LNCAP (cell line): ENCODE results near the gene METTL6.

Experiments
- TF ChIP-seq, protein P1 (sequence below): fragments of 450-650 bp; IDR thresholded peaks from 2 replicates; pipeline ENCODE4 v1.5.1; 2017; ENCODE audit warnings: mild to moderate bottlenecking

METTL6 gene

DNA sequence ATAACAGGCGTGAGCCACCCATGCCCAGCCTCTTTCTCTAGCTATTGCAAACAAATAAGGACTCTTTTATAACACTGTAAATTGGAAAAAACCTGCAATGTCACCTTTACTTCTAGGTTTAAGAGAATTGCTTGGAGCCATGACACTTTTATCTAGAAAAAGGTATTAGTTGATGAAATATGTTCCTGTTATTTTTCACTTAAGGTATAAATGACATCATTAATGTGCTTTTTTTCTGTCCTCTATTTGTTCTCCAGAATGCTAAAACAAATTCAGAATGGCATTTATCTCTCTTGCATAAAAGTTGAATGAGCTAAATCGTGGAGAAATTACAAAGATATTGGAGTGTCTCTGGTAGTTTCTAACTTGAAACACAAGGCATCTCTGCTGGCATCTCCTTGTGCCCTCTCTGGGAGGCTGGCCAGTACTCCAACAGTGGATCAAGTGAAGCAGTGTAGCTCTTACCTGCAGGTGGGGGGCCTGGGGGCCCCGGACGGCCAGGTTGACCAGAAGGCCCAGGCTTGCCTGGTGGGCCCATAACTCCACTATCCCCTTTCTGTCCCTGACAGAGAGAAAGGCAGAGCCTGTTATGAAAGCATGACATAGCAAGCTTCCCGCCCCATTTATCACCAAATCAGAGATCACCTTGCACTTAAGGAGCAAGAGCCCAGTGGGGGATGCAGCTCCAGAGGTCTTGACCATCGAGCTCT is 38.7 kb upstream of the METTL6 start:
- TF ChIP-seq, protein P1, sequence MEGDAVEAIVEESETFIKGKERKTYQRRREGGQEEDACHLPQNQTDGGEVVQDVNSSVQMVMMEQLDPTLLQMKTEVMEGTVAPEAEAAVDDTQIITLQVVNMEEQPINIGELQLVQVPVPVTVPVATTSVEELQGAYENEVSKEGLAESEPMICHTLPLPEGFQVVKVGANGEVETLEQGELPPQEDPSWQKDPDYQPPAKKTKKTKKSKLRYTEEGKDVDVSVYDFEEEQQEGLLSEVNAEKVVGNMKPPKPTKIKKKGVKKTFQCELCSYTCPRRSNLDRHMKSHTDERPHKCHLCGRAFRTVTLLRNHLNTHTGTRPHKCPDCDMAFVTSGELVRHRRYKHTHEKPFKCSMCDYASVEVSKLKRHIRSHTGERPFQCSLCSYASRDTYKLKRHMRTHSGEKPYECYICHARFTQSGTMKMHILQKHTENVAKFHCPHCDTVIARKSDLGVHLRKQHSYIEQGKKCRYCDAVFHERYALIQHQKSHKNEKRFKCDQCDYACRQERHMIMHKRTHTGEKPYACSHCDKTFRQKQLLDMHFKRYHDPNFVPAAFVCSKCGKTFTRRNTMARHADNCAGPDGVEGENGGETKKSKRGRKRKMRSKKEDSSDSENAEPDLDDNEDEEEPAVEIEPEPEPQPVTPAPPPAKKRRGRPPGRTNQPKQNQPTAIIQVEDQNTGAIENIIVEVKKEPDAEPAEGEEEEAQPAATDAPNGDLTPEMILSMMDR: no peak

DNA sequence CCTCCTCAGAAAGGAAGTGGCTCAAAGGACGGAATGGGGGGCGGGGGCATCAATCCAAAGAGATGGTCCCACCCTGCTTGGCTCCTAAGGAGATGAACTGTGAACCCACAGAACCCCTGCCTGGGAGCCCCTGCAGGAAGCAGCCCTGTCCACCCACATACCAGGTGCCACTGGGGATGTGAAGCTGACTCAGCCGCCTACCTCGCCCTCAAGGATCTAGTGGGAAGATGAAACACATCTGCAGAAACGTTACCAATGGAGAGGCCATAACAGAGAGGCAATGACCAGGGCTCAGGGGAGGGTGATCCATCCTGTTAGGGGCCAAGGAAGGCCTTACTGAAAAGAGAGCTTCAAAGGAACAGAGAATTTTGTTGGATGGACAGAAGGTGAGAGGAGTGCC is 35.1 kb upstream of the METTL6 start:
- TF ChIP-seq, protein P1: no peak

- TF ChIP-seq, protein P1: no peak
These were observed 33.7 kb upstream of the METTL6 start for GRCh38 chr3:15460891-15461531.

- TF ChIP-seq, protein P1: no peak
These were observed 31.0 kb upstream of the METTL6 start for GRCh38 chr3:15458212-15458780.

DNA sequence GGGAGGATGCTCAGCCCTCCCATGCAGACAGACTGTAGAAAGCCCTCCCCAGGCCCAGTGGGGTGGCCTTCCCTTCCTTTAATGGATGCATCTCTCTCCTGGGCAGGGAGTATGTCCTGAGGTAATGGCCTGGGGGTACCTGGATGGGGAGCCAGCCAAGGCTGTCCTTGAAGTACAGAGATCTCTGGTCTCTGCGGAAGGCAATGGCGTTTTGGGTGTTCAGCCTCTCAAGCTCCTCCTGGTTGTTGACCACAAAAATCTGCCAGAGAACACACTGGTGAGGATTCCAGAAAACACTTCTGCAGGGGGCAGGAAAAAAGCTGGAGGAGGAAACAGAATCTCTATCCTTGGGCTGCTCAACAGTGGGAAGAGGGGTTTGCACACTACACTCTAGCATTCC is 29.0 kb upstream of the METTL6 start:
- TF ChIP-seq, protein P1: no peak

DNA sequence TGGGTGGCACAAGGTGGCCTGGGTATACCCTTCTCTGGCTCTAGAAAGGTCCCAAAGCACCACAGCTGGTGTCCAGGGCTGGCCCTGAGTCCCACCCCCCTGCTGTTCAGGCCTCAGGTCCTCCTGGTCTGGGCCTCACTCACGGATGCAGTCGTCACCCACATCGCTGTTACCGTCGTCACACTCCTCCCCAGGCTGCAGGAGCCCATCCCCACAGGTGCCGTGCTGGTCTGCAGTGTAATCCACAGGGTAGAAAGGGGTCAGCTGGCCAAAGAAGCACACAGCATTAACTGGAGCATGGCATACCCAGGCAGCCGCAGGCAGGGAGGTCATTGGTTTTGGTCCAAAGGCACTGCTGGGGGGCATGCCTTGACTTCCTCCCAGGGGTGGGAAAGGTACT is 28.4 kb upstream of the METTL6 start:
- TF ChIP-seq, protein P1: no peak

DNA sequence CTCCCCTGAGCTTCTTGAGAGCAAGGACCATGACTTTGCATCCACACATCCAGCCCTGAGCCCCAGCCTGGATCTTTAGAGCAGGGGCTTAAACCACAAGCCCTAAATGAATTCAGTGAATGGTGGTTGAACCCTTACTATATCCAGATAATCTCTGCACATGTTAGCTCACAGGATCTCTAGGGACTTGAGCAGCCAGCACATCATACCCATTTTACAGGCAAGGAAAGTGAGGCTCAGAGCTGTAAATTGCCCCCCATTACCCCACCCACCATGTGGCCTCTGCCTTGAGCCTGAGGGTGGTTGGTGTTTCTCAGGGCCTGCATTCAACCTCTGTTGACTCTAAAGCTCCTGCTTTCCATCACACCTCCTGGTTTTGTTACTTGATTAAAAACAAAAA is 27.6 kb upstream of the METTL6 start:
- TF ChIP-seq, protein P1: no peak
